Naive B cell (primary cell): Measurements from ENCODE around the gene PHPT1. TPM values are rescaled to one million over a fixed set of nuclear protein-coding genes. Genes with fewer than 3 reads are reported as not detected.
"Not testable (repeated sequence)": the region's sequence is repeated elsewhere in the genome, so short reads cannot be mapped to it uniquely, and the experiment has no call there.

Experiments
- ATAC-seq, 2 donors: fragments of 150-1000 bp; cut with Tn5 transposase; 2 replicates each; pipeline ENCODE4 v1.10.0; 2021; ENCODE audit warnings: low read depth in 2 of 2, mild to moderate bottlenecking in 2 of 2, moderate library complexity in 2 of 2
- DNase-seq: peaks from one replicate; pipeline ENCODE4 v3.0.0; 2022
- H3K27ac Mint-ChIP-seq, 6 donors: one replicate each; pipeline ENCODE4 v1.8.0; 2020 to 2022; ENCODE audit warnings: mild to moderate bottlenecking in 6 of 6, mixed read lengths in 6 of 6, moderate library complexity in 5 of 6, inconsistent platforms in 2 of 6
- H3K27me3 Mint-ChIP-seq, 3 donors: one replicate each; pipeline ENCODE4 v1.8.0; 2021 to 2022; ENCODE audit warnings: mixed read lengths in 3 of 3, mild to moderate bottlenecking in 1 of 3
- H3K36me3 Mint-ChIP-seq, 2 donors: one replicate each; pipeline ENCODE4 v1.8.0; 2020 to 2022; ENCODE audit warnings: mixed read lengths in 2 of 2, inconsistent platforms in 1 of 2, mild to moderate bottlenecking in 1 of 2
- H3K4me1 Mint-ChIP-seq, 3 donors: one replicate each; pipeline ENCODE4 v1.8.0; 2020 to 2022; ENCODE audit warnings: mixed read lengths in 3 of 3, inconsistent platforms in 1 of 3, mild to moderate bottlenecking in 1 of 3, moderate library complexity in 1 of 3
- H3K4me3 Mint-ChIP-seq, 8 donors: one replicate each; pipeline ENCODE4 v1.8.0; 2020 to 2022; ENCODE audit warnings: mild to moderate bottlenecking in 8 of 8, mixed read lengths in 8 of 8, moderate library complexity in 8 of 8, inconsistent platforms in 2 of 8
- H3K9me3 Mint-ChIP-seq, 7 donors: one replicate each; pipeline ENCODE4 v1.8.0; 2020 to 2022; ENCODE audit warnings: mixed read lengths in 7 of 7, mild to moderate bottlenecking in 5 of 7, inconsistent platforms in 2 of 7, moderate library complexity in 1 of 7
- polyA plus RNA-seq, 6 donors: library from polyadenylated mRNA; unstranded; fragments of 300-500 nt; fragmentation: Illumina TruSeq; gene quantifications; one replicate each; pipeline ENCODE4 v1.2.3, GENCODE V29; 2021; ENCODE audit warnings: low read depth in 6 of 6

The PHPT1 gene
- polyA plus RNA-seq: 10 to 100 TPM; 48.0 to 67.7 (median 49.6) TPM

DNA sequence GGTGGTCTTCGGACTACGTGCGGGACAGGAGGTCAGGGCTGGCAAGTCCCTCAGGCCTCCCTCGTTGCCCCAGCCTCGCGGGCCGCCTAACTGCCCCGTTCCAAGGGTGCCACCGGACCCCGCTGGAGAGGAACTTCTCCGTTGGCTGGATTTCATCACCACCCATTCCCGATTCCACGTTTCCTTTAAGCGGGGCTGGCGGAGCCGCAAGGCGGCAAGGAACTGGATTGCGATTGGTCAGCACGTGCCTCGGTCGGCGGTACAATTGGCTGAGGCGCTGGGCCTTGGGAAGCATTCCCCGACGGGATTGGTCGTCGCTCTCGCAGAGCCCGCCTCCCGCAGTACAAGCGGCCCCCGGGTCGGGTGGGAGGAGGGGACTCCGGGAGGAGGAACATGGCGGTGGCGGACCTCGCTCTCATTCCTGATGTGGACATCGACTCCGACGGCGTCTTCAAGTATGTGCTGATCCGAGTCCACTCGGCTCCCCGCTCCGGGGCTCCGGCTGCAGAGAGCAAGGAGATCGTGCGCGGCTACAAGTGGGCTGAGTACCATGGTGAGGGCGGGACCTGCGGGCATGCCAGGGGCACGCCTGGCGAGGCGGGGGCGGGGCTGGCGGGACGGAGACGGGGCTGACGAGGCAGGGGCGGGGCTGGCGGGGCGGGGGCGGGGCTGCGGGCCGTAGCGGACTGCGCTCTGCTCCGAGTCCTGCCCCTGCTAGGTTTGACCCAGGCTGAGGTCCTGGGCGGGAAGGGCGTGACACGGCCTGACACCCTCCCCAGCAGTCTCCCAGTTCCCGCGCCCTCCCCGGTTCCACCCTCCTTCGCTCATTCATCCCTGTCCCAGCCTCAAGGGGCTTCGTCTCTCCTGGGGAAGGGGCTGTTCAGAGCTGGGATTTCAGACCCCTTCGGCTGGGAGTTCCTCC lies at the start of gene PHPT1:
Gene PHPT1 (plus strand): TSS at position 372 of the 922 bp plus-strand sequence. CDS start 22 bp downstream, at position 394.
- H3K36me3 Mint-ChIP-seq: no peaks in the 10 kb centered on the region
- peak; percentile 94 for ATAC-seq

DNA sequence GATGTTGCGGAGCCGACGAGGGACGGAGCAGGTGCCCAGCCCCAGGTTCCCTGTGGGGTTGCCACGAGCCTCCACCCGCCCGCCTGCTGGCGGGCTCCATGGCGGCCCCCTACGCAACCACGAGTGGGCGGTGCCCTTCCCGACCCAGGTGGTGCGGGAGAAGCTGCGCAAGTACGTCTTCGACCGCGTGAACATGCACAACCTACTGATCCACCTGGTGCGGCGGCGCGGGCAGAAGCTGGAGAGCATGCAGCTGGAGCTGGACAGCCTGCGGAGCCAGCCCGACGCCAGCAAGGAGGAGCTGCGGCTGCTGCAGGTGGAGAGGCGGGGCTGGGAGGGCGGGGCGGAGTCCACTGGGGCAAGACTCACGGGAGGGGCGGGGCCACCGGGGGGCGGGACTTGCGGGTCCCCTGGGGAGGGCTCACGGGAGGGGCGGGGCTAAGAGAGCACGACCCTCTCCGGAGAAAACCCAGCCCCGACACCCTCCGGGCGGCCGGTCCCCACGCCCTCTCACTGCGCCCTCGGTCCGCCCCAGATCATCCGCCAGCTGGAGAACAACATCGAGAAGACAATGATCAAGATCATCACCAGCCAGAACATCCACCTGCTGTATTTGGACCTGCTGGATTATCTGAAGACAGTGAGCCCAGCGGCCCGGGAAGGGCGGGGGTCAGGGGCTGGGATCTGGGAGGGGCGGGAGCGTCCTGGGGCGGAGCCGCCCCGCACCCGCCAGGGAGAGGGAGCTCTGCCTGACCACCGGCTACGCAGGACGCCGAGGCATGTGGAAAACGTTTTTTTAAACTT lies 49.2 kb upstream of the PHPT1 start:
- Mint-ChIP-seq H3K36me3 (no peaks in the 10 kb centered on the region), H3K4me3 (peak overlapping the region; percentile 72 to 92 (median 86)), H3K27me3 (no peaks in the 10 kb centered on the region), H3K27ac (peak overlapping the region in 5 of 6 donors; percentile 20 to 90 (median 57)), H3K9me3 (no peaks in the 10 kb centered on the region), H3K4me1 (peaks cover 15 to 29% (median 17%) of the 10 kb centered on the region in 3 donors)
- ATAC-seq (peak; percentile 70 to 72), DNase-seq (peak; percentile 76)

More for the DNA sequence above, at the start of gene PHPT1:
- Mint-ChIP-seq H3K4me1 (peaks cover 12 to 26% (median 13%) of the 10 kb centered on the region in 3 donors), H3K27me3 (peaks cover 4 to 14% (median 10%) of the 10 kb centered on the region in 3 donors), H3K9me3 (peaks cover 0 to 2% (median 0%) of the 10 kb centered on the region in 7 donors), H3K27ac (peak within 1 kb of the TSS; percentile 77 to 96 (median 93)), H3K4me3 (peak within 1 kb of the TSS; percentile 87 to 97 (median 92))
- DNase-seq: peak; percentile 98

DNA sequence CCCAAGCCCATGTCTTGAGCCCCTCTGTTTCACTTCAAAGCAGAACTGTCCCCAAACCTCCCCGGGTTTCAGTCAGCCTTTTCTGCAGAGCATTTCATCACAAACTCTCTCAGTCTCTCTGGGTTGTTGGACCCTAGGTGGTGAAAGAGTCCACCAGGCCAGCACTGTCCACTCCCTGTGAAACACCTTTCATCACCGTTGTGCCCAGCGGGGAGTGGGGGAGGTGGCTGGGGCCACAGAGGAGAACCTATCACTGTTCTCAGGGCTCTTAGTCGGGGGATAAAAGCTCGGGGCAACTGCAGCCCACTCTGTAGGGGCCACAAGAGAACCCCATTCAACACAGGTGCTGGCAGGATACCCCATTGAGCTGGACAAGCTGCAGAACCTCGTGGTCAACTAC lies 46.9 kb upstream of the PHPT1 start:
- Mint-ChIP-seq H3K4me3 (peak overlapping the region in 3 of 8 donors; percentile 10 to 64 (median 47)), H3K4me1 (peaks cover 29 to 46% (median 30%) of the 10 kb centered on the region in 3 donors), H3K27me3 (no peaks in the 10 kb centered on the region), H3K36me3 (no peaks in the 10 kb centered on the region), H3K9me3 (no peaks in the 10 kb centered on the region), H3K27ac (no peak overlapping the region)
- ATAC-seq (no peak), DNase-seq (no peak)

DNA sequence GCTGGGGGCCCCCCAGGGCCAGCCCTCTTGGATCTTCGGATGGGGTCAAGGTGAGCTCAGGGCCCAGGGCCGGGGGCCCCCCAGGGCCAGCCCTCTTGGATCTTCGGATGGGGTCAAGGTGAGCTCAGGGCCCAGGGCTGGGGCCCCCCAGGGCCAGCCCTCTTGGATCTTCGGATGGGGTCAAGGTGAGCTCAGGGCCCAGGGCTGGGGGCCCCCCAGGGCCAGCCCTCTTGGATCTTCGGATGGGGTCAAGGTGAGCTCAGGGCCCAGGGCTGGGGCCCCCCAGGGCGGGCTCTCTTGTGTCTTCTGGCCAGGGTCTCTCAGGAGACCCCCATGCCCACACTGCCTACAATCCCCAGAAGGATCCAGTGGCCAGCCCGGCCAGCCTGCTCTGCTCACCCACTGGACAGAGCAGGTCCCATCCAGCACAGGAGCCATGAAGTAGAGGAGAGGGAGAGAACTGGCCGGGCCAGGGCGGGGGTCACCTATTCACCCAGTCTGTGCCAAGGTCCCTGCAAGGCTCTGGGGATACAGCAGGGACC lies 46.1 kb upstream of the PHPT1 start:
- not testable (repeated sequence) for DNase-seq, H3K36me3 Mint-ChIP-seq, H3K9me3 Mint-ChIP-seq, ATAC-seq, H3K27me3 Mint-ChIP-seq
- peaks cover 29 to 42% (median 30%) of the 10 kb centered on the region in 3 donors for H3K4me1 Mint-ChIP-seq
- H3K27ac Mint-ChIP-seq: peak overlapping the region in 2 of 6 donors; percentile 47 to 51
- peak overlapping the region in 1 of 8 donors; percentile 71 for H3K4me3 Mint-ChIP-seq

DNA sequence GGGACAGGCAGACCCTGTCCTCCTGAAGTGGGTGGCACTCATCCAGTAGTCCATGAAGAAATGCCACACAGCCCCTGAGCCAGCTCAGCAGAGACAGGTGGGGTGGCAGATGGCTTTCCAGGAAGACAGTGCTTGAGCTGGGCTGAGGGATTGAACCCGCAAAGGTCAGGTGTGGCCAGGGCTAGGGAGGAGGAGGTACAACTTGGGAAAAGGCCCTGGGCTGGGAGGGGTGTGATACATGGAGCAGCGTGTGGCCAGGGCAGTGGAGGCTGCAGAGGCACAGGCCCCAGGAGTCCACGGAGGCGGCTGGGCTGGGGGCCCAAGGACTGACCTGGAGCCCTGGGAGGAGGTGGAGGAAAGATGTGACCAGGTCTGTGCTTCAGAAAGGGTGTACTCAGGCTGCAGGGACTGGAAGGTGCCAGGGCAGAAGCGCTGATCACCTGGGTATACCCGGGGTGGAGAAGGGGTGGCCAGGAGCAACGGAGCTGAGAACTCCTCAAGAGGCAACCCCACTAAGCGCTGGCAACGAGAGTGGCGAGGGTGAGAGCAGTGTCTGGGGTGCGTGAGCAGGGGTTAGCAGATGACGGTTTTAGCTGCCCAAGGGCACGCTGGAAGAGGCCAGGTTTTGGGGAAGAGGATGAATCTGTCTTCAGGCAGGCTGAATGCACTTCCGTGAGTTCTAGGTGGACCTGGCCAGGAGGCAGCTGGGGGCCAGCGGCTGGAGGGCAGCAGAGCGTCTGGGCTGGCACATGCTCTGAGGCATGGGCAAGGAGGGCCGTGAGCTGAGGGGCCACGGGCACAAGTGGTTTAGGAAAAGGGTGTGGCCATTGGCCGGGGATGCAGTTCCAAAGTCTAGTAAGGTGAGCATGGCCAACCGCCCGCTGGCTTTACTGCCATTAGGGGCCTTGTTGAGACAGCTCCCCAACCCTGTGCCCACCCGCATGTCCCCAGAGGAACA lies 45.4 kb upstream of the PHPT1 start:
- ATAC-seq: no peak
- no peaks in the 10 kb centered on the region for H3K27me3 Mint-ChIP-seq
- peaks cover 31 to 46% (median 31%) of the 10 kb centered on the region in 3 donors for H3K4me1 Mint-ChIP-seq
- peak overlapping the region in 2 of 6 donors; percentile 47 to 51 for H3K27ac Mint-ChIP-seq
- no peak for DNase-seq
- peak overlapping the region in 4 of 8 donors; percentile 39 to 71 (median 69) for H3K4me3 Mint-ChIP-seq
- no peaks in the 10 kb centered on the region for H3K9me3 Mint-ChIP-seq
- no peaks in the 10 kb centered on the region for H3K36me3 Mint-ChIP-seq

DNA sequence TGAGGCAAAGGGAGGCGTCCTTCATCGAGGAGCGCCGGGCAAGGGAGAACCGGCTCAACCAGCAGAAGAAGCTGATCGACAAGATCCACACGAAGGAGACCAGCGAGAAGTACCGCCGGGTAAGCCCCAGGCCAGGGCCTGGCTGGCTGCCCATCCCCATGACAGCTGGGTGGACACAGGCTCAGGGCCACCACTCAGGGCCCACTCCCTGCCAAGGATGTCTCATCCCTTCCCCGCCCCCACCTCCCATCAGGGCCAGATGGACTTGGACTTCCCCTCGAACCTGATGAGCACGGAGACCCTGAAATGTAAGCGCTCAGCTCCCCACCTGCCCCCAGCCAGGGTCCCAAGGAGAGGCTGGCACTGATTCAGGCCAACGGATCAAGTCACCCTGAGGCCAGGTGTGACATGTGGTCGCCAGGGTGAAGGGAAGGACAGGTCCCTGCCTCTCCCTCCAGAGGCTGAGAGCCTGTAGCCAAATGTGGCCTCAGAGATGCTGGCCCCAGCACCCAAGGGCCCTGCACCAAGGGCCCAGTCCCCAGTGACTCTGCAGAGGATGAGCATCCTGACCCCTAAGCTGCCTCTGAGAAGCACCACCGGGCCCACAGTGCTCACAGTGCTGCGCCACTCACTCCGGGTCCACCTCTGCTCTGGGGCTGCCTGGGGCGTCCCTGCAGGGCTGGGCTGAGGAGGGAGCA lies 44.6 kb upstream of the PHPT1 start:
- Mint-ChIP-seq H3K4me1 (peaks cover 35 to 53% (median 40%) of the 10 kb centered on the region in 3 donors), H3K27me3 (no peaks in the 10 kb centered on the region), H3K4me3 (peak overlapping the region in 1 of 8 donors; percentile 71), H3K27ac (no peak overlapping the region), H3K9me3 (no peaks in the 10 kb centered on the region), H3K36me3 (no peaks in the 10 kb centered on the region)
- DNase-seq: no peak
- no peak for ATAC-seq

DNA sequence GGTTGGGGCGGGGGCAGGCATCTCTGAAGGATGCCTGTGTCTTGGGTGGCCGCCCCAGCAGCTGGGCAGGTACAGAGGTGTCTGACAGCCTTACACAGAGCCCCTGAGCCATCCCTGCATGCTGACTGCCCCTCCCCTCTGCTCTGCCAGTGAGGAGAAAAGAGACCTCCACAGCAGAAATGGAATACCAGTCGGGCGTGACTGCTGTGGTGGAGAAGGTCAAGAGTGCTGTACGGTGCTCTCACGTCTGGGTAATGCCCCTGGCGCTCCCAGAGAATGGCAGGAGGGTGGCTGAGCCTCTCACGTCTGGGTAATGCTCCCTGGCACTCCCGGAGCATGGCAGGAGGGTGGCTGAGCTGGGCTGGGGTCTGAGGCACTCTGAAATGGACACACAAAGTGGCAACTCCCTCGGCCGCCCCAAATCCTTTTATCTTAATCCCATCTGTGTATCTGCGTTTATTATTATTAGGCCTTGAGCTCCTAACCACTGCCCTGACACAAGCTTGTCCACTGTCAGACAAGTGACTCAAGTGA lies 43.9 kb upstream of the PHPT1 start:
- no peak for DNase-seq
- Mint-ChIP-seq H3K27ac (peak overlapping the region in 2 of 6 donors; percentile 30 to 70), H3K27me3 (no peaks in the 10 kb centered on the region), H3K9me3 (no peaks in the 10 kb centered on the region), H3K36me3 (no peaks in the 10 kb centered on the region), H3K4me3 (peak overlapping the region in 3 of 8 donors; percentile 47 to 89 (median 62)), H3K4me1 (peaks cover 33 to 54% (median 44%) of the 10 kb centered on the region in 3 donors)
- ATAC-seq: no peak

DNA sequence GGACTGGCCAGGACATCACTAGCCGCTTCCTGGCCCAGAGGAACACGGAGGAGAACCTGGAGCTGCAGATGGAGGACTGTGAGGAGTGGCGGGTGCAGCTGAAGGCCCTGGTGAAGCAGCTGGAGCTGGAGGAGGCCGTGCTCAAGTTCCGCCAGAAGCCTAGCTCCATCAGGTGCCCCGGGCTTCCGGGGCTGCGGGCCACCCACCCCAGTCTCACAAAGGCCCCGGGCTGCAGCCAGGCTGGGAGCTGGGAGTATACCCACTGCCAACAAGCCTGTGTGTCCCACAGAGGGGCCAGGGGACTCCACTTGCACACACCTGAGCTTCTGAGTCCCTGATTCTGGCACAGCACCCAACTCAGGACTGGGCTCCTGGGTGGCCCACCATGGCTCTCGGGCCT lies 43.1 kb upstream of the PHPT1 start:
- H3K27me3 Mint-ChIP-seq: no peaks in the 10 kb centered on the region
- DNase-seq: no peak
- H3K36me3 Mint-ChIP-seq: no peaks in the 10 kb centered on the region
- H3K4me3 Mint-ChIP-seq: peak overlapping the region in 6 of 8 donors; percentile 86 to 94 (median 90)
- no peaks in the 10 kb centered on the region for H3K9me3 Mint-ChIP-seq
- ATAC-seq: no peak
- H3K4me1 Mint-ChIP-seq: peaks cover 27 to 50% (median 39%) of the 10 kb centered on the region in 3 donors
- no peak overlapping the region for H3K27ac Mint-ChIP-seq

DNA sequence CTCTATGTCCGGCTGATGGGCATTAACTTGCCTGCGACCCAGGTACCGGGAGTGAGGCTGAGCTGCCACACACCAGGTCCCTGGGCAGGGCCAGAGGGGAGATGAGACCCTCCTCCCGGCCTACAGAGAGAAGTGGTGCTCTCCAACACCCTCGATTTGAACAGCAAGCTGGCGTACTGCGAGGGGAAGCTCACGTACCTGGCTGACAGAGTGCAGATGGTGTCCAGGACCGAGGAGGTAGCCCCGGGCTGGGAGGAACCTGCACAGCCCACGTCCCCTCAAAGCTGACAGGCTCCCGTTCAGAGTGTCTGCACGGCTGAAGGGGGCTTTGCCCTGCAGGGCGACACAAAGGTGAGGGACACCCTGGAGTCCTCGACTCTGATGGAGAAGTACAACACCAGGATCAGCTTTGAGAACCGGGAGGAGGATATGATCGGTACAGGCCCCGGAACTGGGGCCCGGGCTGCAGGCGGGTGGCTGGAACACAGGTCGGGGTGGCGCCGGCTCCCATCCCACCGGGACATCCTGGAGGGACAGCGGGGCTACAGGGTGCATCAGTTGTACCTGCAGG lies 42.5 kb upstream of the PHPT1 start:
- peak overlapping the region; percentile 86 to 94 (median 90) for H3K4me3 Mint-ChIP-seq
- ATAC-seq (no peak), DNase-seq (no peak)
- peak overlapping the region in 5 of 6 donors; percentile 85 to 96 (median 92) for H3K27ac Mint-ChIP-seq
- H3K4me1 Mint-ChIP-seq: peaks cover 24 to 47% (median 33%) of the 10 kb centered on the region in 3 donors
- H3K27me3 Mint-ChIP-seq: no peaks in the 10 kb centered on the region
- H3K36me3 Mint-ChIP-seq: no peaks in the 10 kb centered on the region
- H3K9me3 Mint-ChIP-seq: no peaks in the 10 kb centered on the region

DNA sequence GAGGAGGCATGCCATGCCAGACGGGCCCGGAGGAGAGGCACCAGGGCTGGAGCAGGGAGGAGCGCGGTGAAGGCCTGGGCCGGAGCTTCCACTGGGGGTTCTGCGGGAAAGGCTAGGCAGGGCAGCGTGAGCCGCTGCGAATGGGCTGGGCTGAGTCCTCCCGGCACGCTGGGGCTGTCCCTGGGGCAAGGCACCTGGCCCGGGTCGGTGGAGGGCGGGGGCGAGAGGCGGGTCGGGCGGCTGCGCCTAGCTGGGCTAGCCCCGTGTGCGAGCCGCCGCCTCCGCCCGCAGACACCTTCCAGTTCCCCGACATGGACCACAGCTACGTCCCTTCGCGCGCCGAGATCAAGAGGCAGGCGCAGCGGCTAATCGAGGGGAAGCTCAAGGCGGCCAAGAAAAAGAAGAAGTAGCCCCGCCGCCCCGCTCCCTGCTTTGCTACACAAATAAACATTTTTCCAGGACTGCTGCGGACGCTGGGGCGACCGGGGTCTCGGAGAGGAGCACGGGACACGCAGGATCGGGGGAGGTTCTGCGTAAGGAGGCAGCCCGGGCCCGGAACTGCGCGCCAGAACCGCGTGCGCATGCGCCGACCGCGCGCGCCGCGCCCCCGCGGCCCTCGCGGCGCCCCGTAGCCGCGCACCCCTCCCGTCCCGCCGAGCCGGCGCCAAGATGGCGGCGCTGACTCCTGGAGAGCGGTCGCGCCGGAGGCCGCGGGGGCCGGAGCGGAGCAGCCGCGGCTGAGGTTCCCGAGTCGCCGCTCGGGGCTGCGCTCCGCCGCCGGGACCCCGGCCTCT lies 41.7 kb upstream of the PHPT1 start, which contains the start of gene RABL6:
Gene RABL6 (plus strand): TSS at position 668 of the 794 bp plus-strand sequence. CDS start 249 bp downstream, outside the sequence.
- H3K36me3 Mint-ChIP-seq: no peaks in the 10 kb centered on the region
- peak within 1 kb of the TSS; percentile 86 to 95 (median 91) for H3K4me3 Mint-ChIP-seq
- H3K27me3 Mint-ChIP-seq: no peaks in the 10 kb centered on the region
- H3K4me1 Mint-ChIP-seq: peaks cover 24 to 47% (median 32%) of the 10 kb centered on the region in 3 donors
- peak within 1 kb of the TSS; percentile 78 to 96 (median 93) for H3K27ac Mint-ChIP-seq
- H3K9me3 Mint-ChIP-seq: no peaks in the 10 kb centered on the region
- DNase-seq (peak; percentile 86), ATAC-seq (peak; percentile 84 to 85)
